ENCODE measurements around the gene NFE2L1.
"Not testable (repeated sequence)": the region's sequence is repeated elsewhere in the genome, so short reads cannot be mapped to it uniquely, and the experiment has no call there.

Gene NFE2L1

GRCh38 chr17:48047741-48048383 is at the start of gene NFE2L1:
TSS of gene NFE2L1 (plus strand) at chr17:48048359. CDS start at chr17:48051119, 2,760 bp downstream.
- DNase-seq = peak; percentile 99

- no peak for DNase-seq
Observed at GRCh38 chr17:47999582-47999981, 48.6 kb upstream of the NFE2L1 start.

GRCh38 chr17:48001197-48001596 is 47.0 kb upstream of the NFE2L1 start:
- DNase-seq = no peak

- not testable (repeated sequence) for DNase-seq
Observed at GRCh38 chr17:48001657-48002056, 46.5 kb upstream of the NFE2L1 start.

GRCh38 chr17:48002266-48002915 is 45.8 kb upstream of the NFE2L1 start:
- peak; percentile 88 for DNase-seq

- DNase-seq = no peak
Observed at GRCh38 chr17:48002916-48003416, 45.2 kb upstream of the NFE2L1 start.

DNA sequence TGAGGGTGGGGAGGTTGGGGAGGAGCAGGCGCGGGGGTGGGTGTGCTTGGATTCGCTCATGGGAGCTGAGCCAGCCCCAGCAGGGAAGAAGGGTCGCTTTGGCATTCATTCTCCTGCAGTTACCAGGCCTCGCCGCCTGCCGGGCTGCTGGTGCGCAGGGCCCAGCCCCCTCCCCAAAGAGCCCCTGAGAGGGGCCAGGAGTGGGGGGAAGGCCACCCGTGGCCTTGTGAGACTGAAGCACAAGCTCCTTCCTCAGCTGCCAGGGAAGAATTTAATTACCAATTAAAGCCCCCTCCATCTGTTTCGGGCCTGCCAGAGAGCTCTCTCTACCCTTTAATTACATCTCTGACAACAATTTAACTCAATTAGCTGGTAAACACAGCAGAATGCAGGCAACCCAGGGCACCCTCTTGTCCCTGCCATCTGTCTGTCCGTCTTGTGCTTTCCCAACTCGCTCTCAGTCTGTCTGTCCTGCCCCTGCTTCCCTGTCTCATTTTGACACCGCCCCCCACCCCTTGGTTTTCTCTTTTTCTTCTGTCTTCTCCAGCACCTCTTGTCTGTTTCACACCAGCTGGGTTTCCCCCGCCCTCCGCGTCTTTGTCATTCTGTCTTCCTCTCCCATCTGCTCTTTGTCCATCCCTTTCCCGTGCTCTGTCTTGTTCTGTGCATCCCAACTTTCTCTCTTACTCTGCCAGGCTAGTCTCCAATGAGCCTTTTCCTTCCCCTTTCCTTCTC is 44.6 kb upstream of the NFE2L1 start:
- peak; percentile 80 for DNase-seq

- DNase-seq = no peak
Observed at GRCh38 chr17:48004983-48005382, 43.2 kb upstream of the NFE2L1 start.

DNA sequence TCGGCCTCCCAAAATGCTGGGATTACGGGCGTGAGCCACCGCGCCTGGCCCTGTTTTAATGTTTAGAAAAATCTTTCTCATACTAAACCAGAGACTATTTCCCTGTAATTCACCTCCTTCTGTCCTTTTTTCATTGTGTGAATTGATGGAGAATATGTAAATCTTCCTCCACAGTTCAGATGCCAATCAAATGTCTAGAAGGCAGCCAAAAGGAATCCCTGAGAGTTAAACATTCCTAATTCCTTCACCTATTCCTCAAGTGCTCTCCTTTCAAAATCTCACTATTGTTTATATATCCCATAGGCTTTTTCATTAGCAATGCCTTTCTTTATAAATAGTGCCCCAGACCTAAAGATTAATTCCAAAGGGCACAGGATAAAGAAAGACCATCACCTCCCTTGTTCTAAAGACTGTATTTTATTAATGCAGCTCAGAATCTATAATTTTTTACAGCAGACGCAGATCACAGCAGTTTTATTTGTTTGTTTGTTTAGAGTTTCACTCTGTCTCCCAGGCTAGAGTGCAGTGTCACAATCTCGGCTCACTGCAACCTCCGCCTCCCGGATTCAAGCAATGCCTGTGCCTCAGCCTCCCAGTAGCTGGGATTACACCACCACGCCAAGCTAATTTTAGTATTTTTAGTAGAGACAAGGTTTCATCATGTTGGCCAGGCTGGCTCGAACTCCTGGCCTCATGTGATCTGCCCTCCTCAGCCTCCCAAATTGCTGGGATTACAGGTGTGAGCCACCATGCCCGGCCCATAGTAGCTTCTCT is 41.0 kb upstream of the NFE2L1 start:
- no peak for DNase-seq

DNA sequence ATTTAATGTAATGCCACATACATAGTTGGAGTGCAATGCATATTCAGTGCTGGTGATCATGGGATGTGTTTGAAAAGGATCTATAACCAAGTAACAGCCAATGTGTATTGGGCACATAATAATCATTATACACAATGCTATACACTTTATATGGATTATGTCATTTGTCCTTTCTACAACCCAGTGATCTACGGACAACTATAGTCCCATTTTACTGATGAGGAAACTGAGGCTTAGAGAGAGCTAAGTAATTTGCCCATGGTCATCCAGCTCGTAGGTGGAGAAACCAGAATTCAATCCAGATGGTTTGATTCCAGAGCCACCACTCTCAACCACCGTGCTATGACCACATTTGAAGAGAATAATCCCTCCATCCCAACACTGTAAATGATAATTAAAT is 38.0 kb upstream of the NFE2L1 start:
- DNase-seq = no peak

DNA sequence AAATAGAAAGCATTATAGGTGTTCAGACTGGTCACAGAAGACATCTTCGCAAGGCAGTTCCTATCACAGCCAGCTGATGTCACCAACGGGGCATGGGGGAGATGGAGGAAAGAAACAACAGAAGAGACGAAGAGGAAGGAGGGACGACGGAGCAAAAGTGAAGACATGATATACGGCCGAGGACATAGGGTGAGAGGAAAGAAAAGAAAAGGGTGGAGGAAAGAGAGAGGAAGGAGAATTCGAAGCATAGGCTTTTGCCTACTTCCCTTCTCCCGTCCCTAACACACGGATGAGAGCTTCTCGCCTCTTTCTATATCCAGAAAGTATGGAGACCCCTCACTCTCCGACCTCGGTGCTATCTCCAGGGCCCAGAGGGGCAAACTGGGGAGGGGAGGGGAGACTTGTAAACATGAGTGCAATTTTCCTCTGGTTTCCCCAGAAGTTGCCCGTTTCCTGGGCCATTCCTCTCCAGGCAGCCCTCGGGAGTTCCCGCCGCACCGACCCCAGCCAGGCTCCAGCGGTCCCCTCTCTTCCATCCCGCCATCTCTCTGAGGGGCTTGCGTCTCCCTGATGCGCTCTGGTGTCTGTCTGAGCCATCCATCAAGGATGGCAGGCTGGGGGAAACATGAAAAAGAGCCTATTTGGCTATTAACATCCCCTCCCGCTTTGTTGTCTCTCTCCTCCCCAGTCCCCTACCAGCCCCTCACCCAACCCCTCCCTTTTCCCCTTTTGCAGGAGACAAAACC is 36.6 kb upstream of the NFE2L1 start:
- peak; percentile 60 for DNase-seq

GRCh38 chr17:48012151-48012520 is 36.0 kb upstream of the NFE2L1 start:
- peak; percentile 81 for DNase-seq

DNA sequence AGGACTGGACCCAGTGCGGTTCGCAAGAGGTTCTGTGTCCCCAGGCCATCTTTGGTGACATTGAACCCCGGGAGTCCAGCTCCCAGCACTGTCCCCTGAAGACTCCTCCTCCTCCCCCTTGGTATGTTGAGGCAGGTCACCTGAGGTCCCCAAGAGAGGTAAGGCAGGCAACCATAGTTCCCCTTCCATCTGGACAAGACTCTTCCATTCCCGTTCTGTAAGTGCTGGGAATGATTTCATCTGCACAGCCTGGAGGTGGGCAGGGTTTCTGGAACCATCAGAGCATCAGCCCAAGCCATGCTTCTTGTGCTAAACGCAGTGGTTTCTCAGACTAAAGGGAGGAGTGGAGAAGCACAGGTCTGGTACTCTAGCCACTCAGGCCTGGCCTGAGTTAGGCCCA is 35.5 kb upstream of the NFE2L1 start:
- DNase-seq = no peak

GRCh38 chr17:48013876-48014594 is 34.1 kb upstream of the NFE2L1 start:
- DNase-seq = no peak

GRCh38 chr17:48014595-48015111 is 33.5 kb upstream of the NFE2L1 start:
- peak; percentile 28 for DNase-seq

DNA sequence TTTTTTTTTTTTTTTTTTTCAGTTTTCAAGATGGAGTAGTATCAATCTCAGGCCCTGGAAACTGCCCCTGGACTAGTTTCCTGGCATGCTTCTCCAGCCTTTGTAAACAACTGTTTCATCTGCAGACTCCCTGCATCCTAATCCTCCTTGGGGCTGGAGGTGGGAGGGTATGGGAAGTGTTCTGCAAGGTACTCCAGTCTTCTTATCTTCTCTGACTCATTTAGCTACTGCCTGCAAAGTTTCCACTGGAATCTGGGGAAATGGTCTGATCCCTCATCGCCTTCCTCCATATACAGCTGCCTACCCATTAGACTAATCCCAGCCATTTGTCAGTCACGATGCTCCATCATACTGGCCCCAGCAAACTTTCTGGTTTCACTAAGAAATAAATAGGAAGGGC is 32.0 kb upstream of the NFE2L1 start:
- no peak for DNase-seq

DNA sequence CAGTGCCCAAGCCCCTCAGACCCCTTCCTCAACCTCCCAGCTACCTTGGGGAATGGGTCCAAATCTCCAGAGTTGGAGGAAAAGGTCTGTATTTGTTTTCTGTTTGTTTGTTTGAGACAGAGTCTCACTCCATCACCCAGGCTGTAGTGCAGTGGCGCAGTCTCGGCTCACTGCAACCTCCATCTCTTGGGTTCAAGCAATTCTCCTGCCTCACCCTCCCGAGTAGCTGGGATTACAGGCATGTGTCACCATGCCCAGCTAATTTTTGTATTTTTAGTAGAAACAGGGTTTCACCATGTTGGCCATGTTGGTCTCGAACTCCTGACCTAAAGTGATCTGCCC is 30.4 kb upstream of the NFE2L1 start:
- not testable (repeated sequence) for DNase-seq

DNA sequence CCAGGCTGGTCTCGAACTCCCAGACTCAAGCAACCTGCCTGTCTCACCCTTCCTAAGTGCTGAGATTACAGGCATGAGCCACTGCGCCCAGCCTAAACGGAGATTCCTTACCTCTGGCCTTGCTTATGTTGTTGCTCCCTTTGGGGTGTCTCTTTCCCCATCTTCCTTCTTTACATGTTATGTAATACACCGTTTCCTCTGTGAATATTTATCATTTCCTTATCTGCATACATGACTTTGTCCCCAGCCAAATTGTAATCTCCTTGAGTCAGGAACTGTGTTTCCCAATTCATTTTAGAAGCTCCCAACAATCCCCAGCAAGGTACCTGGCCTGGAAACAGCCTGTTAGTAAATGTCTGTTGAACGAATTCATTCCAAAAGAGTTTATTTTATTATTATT is 26.2 kb upstream of the NFE2L1 start:
- DNase-seq = no peak

DNA sequence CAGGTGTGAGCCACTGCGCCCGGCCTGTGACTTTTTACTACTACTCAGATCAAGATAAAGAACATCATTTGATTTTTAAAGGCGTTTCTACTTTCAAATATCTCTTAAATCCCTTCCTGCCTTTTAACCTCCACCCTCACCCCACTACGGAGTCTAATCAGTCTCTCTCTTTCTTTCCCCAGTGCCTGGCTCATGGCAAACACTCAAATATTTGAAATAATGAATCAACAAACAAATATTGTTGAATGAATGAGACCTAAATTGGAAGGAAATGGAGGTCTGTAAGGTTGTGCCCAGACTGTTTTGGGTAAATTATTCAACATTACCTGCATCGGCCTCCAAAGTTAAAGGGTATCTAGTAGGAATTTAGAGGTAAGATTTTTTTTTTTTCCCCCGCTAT is 25.3 kb upstream of the NFE2L1 start:
- DNase-seq = no peak

GRCh38 chr17:48023400-48024148 is 24.6 kb upstream of the NFE2L1 start:
- DNase-seq = peak; percentile 72

Measured in DMS79 treated with DMSO at 0.1 percent for 48 hours (cell line).